T-cell (primary cell): Measurements from ENCODE around the gene RASSF3. TPM values are rescaled to one million over a fixed set of nuclear protein-coding genes. Genes with fewer than 3 reads are reported as not detected.

Experiments
- ATAC-seq, 4 experiments: fragments of 200-7000 bp in 3 of 4; fragments of 150-1000 bp in 1 of 4; cut with Tn5 transposase; replicated peaks in 1 of 4; 1 replicate in 3 of 4; 2 replicates in 1 of 4; pipeline ENCODE4 v1.10.0; 2021; ENCODE audit warnings: moderate library complexity in 3 of 4, mild to moderate bottlenecking in 2 of 4, moderate number of reproducible peaks in 1 of 4
- CTCF ChIA-PET, 2 donors: fragments of 300-600 bp; sonication (Branson Sonifier 250); formaldehyde crosslinking; loops; one replicate each; lab custom pipeline; 2022; ENCODE audit warnings: antibody characterized with exemption in 2 of 2; lab: Charles Lee
- POLR2A ChIA-PET, 2 donors: fragments of 300-600 bp; sonication (Branson Sonifier 250); formaldehyde crosslinking; loops; one replicate each; lab custom pipeline; 2022; ENCODE audit warnings: antibody characterized with exemption in 2 of 2; lab: Charles Lee
- DNase-seq, 35 experiments: peaks; one replicate each; pipeline versions ENCODE4 v3.0.0 to v3.0.0-alpha.2; 2013 to 2023
- H3K27ac ChIP-seq: one replicate; pipeline ENCODE4 v1.5.1; 2013; ENCODE audit warnings: low read length
- H3K27me3 ChIP-seq, 2 experiments: replicated peaks in 1 of 2; 1 replicate in 1 of 2; 2 replicates in 1 of 2; pipeline versions ENCODE4 v1.6.1 to v1.7.0; 2013; ENCODE audit warnings: low read length in 1 of 2, mixed read lengths in 1 of 2; ENCODE audit not compliant: control insufficient read depth in 2 of 2, insufficient read depth in 2 of 2; ENCODE audit errors: extremely low read depth in 1 of 2
- H3K36me3 ChIP-seq, 2 donors: 1 replicate in 1 of 2; 2 replicates in 1 of 2; pipeline versions ENCODE4 v1.6.1 to v1.7.0; 2013; ENCODE audit warnings: low read length in 1 of 2; ENCODE audit not compliant: control insufficient read depth in 2 of 2, insufficient read depth in 1 of 2; ENCODE audit errors: extremely low read depth in 1 of 2
- H3K4me1 ChIP-seq, 2 experiments: 1 replicate in 1 of 2; 2 replicates in 1 of 2; pipeline versions ENCODE4 v1.6.1 to v1.7.0; 2013; ENCODE audit warnings: low read length in 2 of 2, mixed read lengths in 1 of 2; ENCODE audit not compliant: insufficient read depth in 2 of 2, control insufficient read depth in 1 of 2; ENCODE audit errors: extremely low read depth in 1 of 2
- H3K4me3 ChIP-seq, 2 donors: 1 replicate in 1 of 2; 2 replicates in 1 of 2; pipeline versions ENCODE4 v1.5.1 to v1.7.0; 2013; ENCODE audit warnings: mild to moderate bottlenecking in 2 of 2, low read length in 1 of 2, moderate library complexity in 1 of 2; ENCODE audit not compliant: control insufficient read depth in 1 of 2; ENCODE audit errors: extremely low read depth in 1 of 2
- H3K9me3 ChIP-seq: 2 replicates; pipeline ENCODE4 v1.7.0; 2013
- H3K27ac Mint-ChIP-seq, 2 donors: one replicate each; pipeline ENCODE4 v1.8.0; 2020 to 2021; ENCODE audit warnings: mild to moderate bottlenecking in 2 of 2, mixed read lengths in 2 of 2
- H3K27me3 Mint-ChIP-seq, 2 donors: one replicate each; pipeline ENCODE4 v1.8.0; 2021 to 2022; ENCODE audit warnings: mixed read lengths in 2 of 2
- H3K36me3 Mint-ChIP-seq: one replicate; pipeline ENCODE4 v1.8.0; 2021; ENCODE audit warnings: mixed read lengths
- H3K4me1 Mint-ChIP-seq, 3 donors: one replicate each; pipeline ENCODE4 v1.8.0; 2020 to 2022; ENCODE audit warnings: mixed read lengths in 3 of 3, mild to moderate bottlenecking in 1 of 3
- H3K4me3 Mint-ChIP-seq, 3 donors: one replicate each; pipeline ENCODE4 v1.8.0; 2020 to 2022; ENCODE audit warnings: mild to moderate bottlenecking in 3 of 3, mixed read lengths in 3 of 3, moderate library complexity in 3 of 3
- H3K9me3 Mint-ChIP-seq, 3 donors: one replicate each; pipeline ENCODE4 v1.8.0; 2020 to 2022; ENCODE audit warnings: mixed read lengths in 3 of 3
- WGBS: methylation state at CpG from one replicate; pipeline ENCODE4 v1.1.5; 2013; ENCODE audit warnings: missing lambda C conversion rate; ENCODE audit not compliant: insufficient coverage; 5-methylcytosine and 5-hydroxymethylcytosine counted together
- total RNA-seq, 35 experiments: library from RNA in 6 of 35; stranded (reverse) in 6 of 35; fragments of 120-200 nt in 1 of 35; gene quantifications; one replicate each; pipeline versions ENCODE4 v1.2.1 to v1.2.4 and lab custom pipeline; 2013 to 2026

RASSF3 gene
- total RNA-seq = 100 to 1,000 TPM; 113 to 167 (median 149) TPM
- 132 TPM for total RNA-seq (2013)
- total RNA-seq (lab: John Stamatoyannopoulos, UW) = 33.7 to 248 (median 138) reads per million in 29 experiments

DNA sequence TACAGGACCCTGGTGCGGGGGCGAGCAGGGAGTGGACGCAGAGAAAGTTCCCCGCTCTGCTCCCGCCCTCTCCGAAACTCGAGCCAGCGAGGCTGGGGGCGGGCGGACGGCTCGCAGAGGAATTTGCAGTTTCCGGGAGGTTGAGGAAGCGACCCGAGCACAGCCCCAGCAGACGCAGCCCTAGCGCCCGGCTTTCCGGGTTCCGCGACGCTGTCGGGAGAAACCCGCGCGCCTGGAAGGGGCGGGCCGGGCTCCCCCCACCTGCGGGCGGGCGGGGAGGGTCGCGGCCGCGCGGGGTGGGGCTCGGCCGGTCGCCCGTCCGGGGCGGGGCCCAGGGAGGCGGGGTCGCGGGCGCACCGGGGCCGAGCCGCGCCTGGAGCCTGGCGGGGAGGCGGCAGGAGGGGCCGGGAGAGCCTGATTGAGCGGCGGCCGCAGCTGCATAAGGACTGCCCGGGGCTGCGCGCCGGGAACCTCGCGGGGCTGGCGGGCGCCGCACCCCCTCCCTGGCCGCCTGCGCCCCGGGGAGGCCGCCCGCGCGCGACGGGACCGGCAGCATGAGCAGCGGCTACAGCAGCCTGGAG lies at the start of gene RASSF3:
Gene RASSF3, plus strand, starts transcription at position 417 of the 581 bp plus-strand sequence. Its CDS starts 138 bp downstream, at position 555.
- peak within 1 kb of the TSS; percentile 96 to 99 for H3K27ac Mint-ChIP-seq
- peaks cover 0 to 11% of the 10 kb centered on the region in 2 donors for H3K36me3 ChIP-seq
- CTCF ChIA-PET = interaction anchor here (1.0 to 5.9 kb wide), 10 partner anchors 24 to 186 kb away, joined by 3 to 33 read pairs (median 4); no protein-coding TSS in a partner anchor
- POLR2A ChIA-PET = interaction anchor here (0.5 to 2.1 kb wide), 4 partner anchors 38 to 85 kb away, joined by 3 to 11 read pairs (median 4); no protein-coding TSS in a partner anchor
- ATAC-seq (peak; percentile 66 to 73 (median 70)), DNase-seq (peak; percentile 43 to 87 (median 62))
- H3K27me3 Mint-ChIP-seq = no peaks in the 10 kb centered on the region
- peak within 1 kb of the TSS; percentile 78 for H3K27ac ChIP-seq
- no peaks in the 10 kb centered on the region for H3K9me3 ChIP-seq
- peaks cover 31% of the 10 kb centered on the region for H3K36me3 Mint-ChIP-seq
- peaks cover 38 to 51% (median 50%) of the 10 kb centered on the region in 3 donors for H3K4me1 Mint-ChIP-seq
- H3K4me3 Mint-ChIP-seq = peak within 1 kb of the TSS; percentile 93 to 99 (median 97)
- WGBS = under 1% methylated on average over 74 of the region's 76 CpGs
- no peaks in the 10 kb centered on the region for H3K9me3 Mint-ChIP-seq
- H3K4me3 ChIP-seq = peak within 1 kb of the TSS; percentile 84 to 92
- no peaks in the 10 kb centered on the region for H3K27me3 ChIP-seq
- H3K4me1 ChIP-seq = peaks cover 19 to 34% of the 10 kb centered on the region in 2 experiments

DNA sequence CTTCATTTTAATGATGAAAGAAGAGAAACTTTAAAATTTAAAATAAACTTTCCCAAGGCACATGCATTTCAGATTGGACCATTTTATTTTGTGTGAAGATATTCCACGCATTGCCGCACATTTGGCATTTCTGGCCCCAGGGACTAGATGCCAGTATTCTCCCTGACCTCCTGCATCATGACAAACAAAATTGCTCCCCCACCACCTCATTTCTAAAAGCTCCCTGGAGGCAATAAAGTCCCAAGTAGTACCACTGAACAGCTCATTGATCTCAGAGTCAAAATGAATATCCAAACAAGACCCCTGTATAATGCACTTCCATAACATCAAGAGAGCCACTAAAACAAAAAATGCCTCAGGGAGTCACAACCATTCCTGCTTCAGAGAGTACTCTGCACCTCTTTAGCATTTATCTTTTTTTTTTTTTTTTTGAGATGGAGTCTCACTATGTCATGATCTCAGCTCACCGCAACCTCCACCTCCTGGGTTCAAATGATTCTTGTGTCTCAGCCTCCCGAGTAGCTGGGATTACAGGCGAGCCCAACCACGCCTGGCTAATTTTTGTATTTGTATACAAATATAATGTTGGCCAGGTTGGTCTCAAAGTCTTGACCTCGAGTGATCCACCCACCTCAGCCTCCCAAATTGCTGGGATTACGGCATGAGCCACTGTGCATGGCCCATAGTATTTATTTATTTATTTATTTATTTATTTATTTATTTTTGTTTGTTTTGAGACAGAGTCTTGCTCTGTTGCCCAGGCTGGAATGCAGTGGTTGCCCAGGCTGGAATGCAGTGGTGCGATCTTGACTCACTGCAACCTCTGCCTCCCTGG lies 48.8 kb upstream of the RASSF3 start:
- Mint-ChIP-seq H3K36me3 (no peaks in the 10 kb centered on the region), H3K4me3 (no peak overlapping the region), H3K27ac (no peak overlapping the region), H3K4me1 (peaks cover 5 to 11% (median 6%) of the 10 kb centered on the region in 3 donors), H3K27me3 (no peaks in the 10 kb centered on the region), H3K9me3 (no peaks in the 10 kb centered on the region)
- H3K4me1 ChIP-seq = no peaks in the 10 kb centered on the region
- H3K27ac ChIP-seq = no peak overlapping the region
- WGBS = 100% methylated on average over 3 of the region's 9 CpGs
- ChIA-PET POLR2A (interaction anchor here in 1 of 2 donors (0.6 kb wide), 1 partner anchor 202 kb away, joined by 3 read pairs; no protein-coding TSS in a partner anchor), CTCF (interaction anchor here (0.7 to 1.0 kb wide), 3 partner anchors 12 to 137 kb away, joined by 3 to 4 read pairs (median 3); no protein-coding TSS in a partner anchor)
- H3K9me3 ChIP-seq = no peaks in the 10 kb centered on the region
- DNase-seq = no peak
- no peak overlapping the region for H3K4me3 ChIP-seq
- peaks cover 0 to 2% of the 10 kb centered on the region in 2 experiments for H3K27me3 ChIP-seq
- H3K36me3 ChIP-seq = no peaks in the 10 kb centered on the region
- ATAC-seq = no peak

GRCh38 chr12:64566122-64566521 lies 44.2 kb upstream of the RASSF3 start:
- Histone ChIP-seq H3K9me3 (no peaks in the 10 kb centered on the region), H3K4me3 (no peak overlapping the region), H3K36me3 (no peaks in the 10 kb centered on the region), H3K4me1 (peaks cover 7 to 17% of the 10 kb centered on the region in 2 experiments), H3K27me3 (peaks cover 0 to 2% of the 10 kb centered on the region in 2 experiments), H3K27ac (no peak overlapping the region)
- no peak for ATAC-seq
- no peak for DNase-seq
- Mint-ChIP-seq H3K36me3 (no peaks in the 10 kb centered on the region), H3K9me3 (no peaks in the 10 kb centered on the region), H3K4me3 (no peak overlapping the region), H3K4me1 (peaks cover 37 to 47% (median 42%) of the 10 kb centered on the region in 3 donors), H3K27ac (no peak overlapping the region), H3K27me3 (no peaks in the 10 kb centered on the region)
- 100% methylated on average over 3 of the region's 4 CpGs for WGBS
- POLR2A ChIA-PET = no interaction called here
- CTCF ChIA-PET = interaction anchor here (0.5 to 0.7 kb wide), 2 partner anchors 322 to 329 kb away, joined by 3 to 8 read pairs; no protein-coding TSS in a partner anchor

DNA sequence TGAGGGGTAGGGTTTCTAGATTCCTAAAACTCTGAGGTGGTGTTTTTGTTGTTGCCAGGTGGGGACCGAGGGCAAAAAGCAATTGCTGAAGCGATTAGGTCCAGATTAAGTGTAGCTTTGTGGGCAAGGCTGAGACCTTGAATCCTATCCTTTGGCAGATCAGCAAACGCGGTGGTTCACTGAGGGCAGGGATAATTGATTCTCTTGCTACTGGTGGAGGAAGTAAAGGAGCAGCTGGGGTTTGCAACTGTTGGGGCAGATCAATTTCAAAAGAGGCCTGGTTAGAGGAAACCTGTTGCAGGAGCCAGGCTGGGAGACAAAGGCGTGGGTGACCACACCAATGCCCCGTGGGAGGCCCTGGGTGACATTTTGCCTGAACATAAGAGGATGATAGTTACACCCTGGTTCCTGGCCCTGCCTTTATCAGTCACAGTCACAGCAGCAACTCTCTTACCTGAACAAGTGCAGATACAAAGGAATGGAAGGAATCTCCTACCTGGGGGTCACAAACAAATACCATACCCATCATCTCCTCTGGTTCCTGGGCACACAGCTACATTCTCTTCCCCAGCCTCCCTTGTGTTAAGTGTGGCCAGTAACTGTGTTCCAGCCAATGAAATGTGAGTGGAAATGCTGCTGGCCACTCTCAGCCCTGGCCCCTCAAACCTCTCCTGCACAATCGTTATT lies 43.3 kb upstream of the RASSF3 start:
- no peaks in the 10 kb centered on the region for H3K9me3 ChIP-seq
- Mint-ChIP-seq H3K4me1 (peaks cover 42 to 55% (median 47%) of the 10 kb centered on the region in 3 donors), H3K4me3 (no peak overlapping the region), H3K9me3 (no peaks in the 10 kb centered on the region), H3K27me3 (no peaks in the 10 kb centered on the region), H3K27ac (peak overlapping the region in 1 of 2 donors; percentile 39), H3K36me3 (no peaks in the 10 kb centered on the region)
- H3K27me3 ChIP-seq = peaks cover 0 to 2% of the 10 kb centered on the region in 2 experiments
- no peak for ATAC-seq
- WGBS = 95% methylated on average over 5 of the region's 7 CpGs
- ChIA-PET CTCF (interaction anchor here in 1 of 2 donors (0.6 kb wide), 1 partner anchor 75 kb away, joined by 3 read pairs; no protein-coding TSS in a partner anchor), POLR2A (no interaction called here)
- no peak for DNase-seq
- H3K4me1 ChIP-seq = peaks cover 13 to 24% of the 10 kb centered on the region in 2 experiments
- H3K27ac ChIP-seq = no peak overlapping the region
- no peaks in the 10 kb centered on the region for H3K36me3 ChIP-seq
- no peak overlapping the region for H3K4me3 ChIP-seq

GRCh38 chr12:64567570-64567969 lies 42.7 kb upstream of the RASSF3 start:
- no peak overlapping the region for H3K4me3 ChIP-seq
- H3K36me3 Mint-ChIP-seq = no peaks in the 10 kb centered on the region
- ATAC-seq (no peak), DNase-seq (no peak)
- POLR2A ChIA-PET = no interaction called here
- H3K27me3 ChIP-seq = peaks cover 0 to 2% of the 10 kb centered on the region in 2 experiments
- no peak overlapping the region for H3K4me3 Mint-ChIP-seq
- 92% methylated on average over 5 of the region's 8 CpGs for WGBS
- CTCF ChIA-PET = interaction anchor here in 1 of 2 donors (0.6 kb wide), 1 partner anchor 74 kb away, joined by 3 read pairs; no protein-coding TSS in a partner anchor
- no peak overlapping the region for H3K27ac ChIP-seq
- no peaks in the 10 kb centered on the region for H3K27me3 Mint-ChIP-seq
- H3K36me3 ChIP-seq = no peaks in the 10 kb centered on the region
- H3K27ac Mint-ChIP-seq = peak overlapping the region in 1 of 2 donors; percentile 39
- peaks cover 13 to 24% of the 10 kb centered on the region in 2 experiments for H3K4me1 ChIP-seq
- H3K9me3 Mint-ChIP-seq = no peaks in the 10 kb centered on the region
- H3K9me3 ChIP-seq = no peaks in the 10 kb centered on the region
- peaks cover 46 to 60% (median 51%) of the 10 kb centered on the region in 3 donors for H3K4me1 Mint-ChIP-seq
